Memory B cell (primary cell): ENCODE results near the gene PYDC1.
"Not testable (repeated sequence)": the region's sequence is repeated elsewhere in the genome, so short reads cannot be mapped to it uniquely, and the experiment has no call there.

Source experiments
- ATAC-seq: fragments of 150-1000 bp; cut with Tn5 transposase; 2 replicates; pipeline ENCODE4 v1.10.0; 2021; ENCODE audit warnings: low read depth, mild to moderate bottlenecking, moderate library complexity
- DNase-seq, 2 donors: peaks; one replicate each; pipeline ENCODE4 v3.0.0; 2022; ENCODE audit warnings: low spot score in 2 of 2
- H3K27ac Mint-ChIP-seq: one replicate; pipeline ENCODE4 v1.8.0; 2022; ENCODE audit warnings: mild to moderate bottlenecking, moderate library complexity, mixed read lengths
- H3K27me3 Mint-ChIP-seq: one replicate; pipeline ENCODE4 v1.8.0; 2022; ENCODE audit warnings: mixed read lengths
- H3K36me3 Mint-ChIP-seq: one replicate; pipeline ENCODE4 v1.8.0; 2022; ENCODE audit warnings: mild to moderate bottlenecking, mixed read lengths
- H3K4me1 Mint-ChIP-seq: one replicate; pipeline ENCODE4 v1.8.0; 2022; ENCODE audit warnings: mixed read lengths
- H3K4me3 Mint-ChIP-seq: one replicate; pipeline ENCODE4 v1.8.0; 2022; ENCODE audit warnings: mild to moderate bottlenecking, moderate library complexity, mixed read lengths
- H3K9me3 Mint-ChIP-seq: one replicate; pipeline ENCODE4 v1.8.0; 2022; ENCODE audit warnings: mixed read lengths

The PYDC1 gene

DNA sequence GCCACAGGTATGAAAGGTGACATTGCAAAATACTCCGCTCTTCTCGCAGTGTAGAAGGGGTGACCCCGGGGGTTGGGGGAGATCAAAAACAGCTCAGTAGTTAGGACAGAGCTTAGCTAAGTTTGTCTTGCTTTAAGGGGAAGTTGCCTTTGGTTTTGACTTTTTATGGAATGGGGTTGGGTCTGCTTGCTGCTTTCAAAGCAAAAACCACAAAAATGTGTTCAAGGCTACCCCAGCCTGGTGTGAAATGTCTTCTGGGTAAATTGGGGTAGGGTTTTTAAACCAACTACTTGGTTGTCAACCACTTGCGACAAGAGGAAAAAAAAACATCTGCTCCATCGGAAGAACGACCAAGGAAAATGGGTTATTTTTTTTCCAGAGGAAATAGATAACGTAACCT lies 30.8 kb downstream of the PYDC1 start:
- Mint-ChIP-seq H3K36me3 (peaks cover 69% of the 10 kb centered on the region), H3K27ac (peak overlapping the region; percentile 45), H3K4me1 (peaks cover 50% of the 10 kb centered on the region), H3K4me3 (no peak overlapping the region), H3K27me3 (no peaks in the 10 kb centered on the region), H3K9me3 (no peaks in the 10 kb centered on the region)
- ATAC-seq (no peak), DNase-seq (no peak)

DNA sequence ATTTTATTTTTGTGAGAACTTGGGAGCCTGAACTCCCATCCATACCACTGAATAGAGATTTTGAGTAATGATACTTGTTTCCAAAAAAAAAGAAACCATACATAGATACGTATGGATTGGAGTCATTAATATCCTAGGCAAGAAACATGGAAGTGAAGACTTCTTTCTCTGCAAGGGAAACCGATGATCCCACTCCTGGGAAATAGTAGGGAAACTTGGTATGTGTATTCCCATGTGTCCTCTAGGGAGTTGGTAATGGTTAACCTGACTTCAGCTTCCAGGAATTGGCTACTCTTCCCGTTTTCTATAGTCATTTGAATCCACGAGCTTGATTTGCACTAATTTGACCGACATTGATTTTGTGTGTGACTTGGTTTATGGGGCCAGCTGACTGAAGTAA lies 31.6 kb downstream of the PYDC1 start:
- H3K9me3 Mint-ChIP-seq, result no peaks in the 10 kb centered on the region
- H3K27ac Mint-ChIP-seq, result no peak overlapping the region
- peaks cover 45% of the 10 kb centered on the region for H3K4me1 Mint-ChIP-seq
- H3K27me3 Mint-ChIP-seq, result no peaks in the 10 kb centered on the region
- H3K36me3 Mint-ChIP-seq, result peaks cover 61% of the 10 kb centered on the region
- H3K4me3 Mint-ChIP-seq, result no peak overlapping the region
- ATAC-seq (no peak), DNase-seq (no peak)

DNA sequence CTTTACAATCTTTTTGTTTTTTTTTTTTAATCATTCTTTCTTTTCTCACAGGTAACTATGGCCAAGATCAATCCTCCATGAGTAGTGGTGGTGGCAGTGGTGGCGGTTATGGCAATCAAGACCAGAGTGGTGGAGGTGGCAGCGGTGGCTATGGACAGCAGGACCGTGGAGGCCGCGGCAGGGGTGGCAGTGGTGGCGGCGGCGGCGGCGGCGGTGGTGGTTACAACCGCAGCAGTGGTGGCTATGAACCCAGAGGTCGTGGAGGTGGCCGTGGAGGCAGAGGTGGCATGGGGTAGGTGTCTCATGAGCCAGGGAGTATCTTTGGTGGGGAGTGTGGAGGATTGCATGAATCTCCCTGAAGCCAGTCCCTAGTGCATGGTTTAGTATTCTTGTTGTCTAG lies 32.0 kb downstream of the PYDC1 start:
- ATAC-seq (no peak), DNase-seq (no peak)
- no peak overlapping the region for H3K27ac Mint-ChIP-seq
- no peak overlapping the region for H3K4me3 Mint-ChIP-seq
- H3K9me3 Mint-ChIP-seq, result no peaks in the 10 kb centered on the region
- H3K36me3 Mint-ChIP-seq, result peaks cover 57% of the 10 kb centered on the region
- no peaks in the 10 kb centered on the region for H3K27me3 Mint-ChIP-seq
- H3K4me1 Mint-ChIP-seq, result peaks cover 40% of the 10 kb centered on the region

DNA sequence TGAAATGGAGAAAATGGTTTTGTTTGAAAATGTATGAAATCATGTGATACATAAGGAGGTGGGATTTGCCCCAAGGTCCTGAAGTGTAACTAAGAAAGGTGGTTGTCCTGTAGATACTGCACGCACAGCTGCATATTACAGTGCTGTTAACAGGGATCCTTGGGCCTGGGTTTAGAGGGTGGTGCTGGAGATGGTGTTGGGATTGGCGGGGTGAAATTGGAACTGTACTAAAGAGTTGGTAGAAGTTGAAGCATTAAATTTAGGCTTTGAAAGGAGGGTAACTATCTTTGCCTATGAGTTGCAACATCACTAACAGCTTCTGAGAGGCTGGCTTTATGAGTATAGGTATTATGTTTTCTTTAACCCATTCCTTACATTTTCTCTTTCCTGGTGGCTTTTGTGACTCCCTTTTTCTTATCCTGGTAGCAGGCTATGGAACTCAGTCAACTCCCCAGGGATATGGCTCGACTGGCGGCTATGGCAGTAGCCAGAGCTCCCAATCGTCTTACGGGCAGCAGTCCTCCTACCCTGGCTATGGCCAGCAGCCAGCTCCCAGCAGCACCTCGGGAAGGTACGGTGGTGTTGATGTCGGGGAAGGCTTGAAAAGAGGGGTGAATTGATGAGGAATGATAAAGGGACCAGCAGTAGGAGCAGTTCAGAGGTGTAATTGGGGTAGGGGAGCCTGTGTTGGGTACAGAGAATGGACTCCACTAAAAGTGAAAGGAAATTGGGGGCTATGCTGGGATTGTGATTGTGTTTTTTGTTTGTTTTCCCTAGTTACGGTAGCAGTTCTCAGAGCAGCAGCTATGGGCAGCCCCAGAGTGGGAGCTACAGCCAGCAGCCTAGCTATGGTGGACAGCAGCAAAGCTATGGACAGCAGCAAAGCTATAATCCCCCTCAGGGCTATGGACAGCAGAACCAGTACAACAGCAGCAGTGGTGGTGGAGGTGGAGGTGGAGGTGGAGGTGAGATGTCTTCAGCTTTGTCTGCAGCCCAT lies 33.2 kb downstream of the PYDC1 start:
- DNase-seq (no peak), ATAC-seq (no peak)
- Mint-ChIP-seq H3K4me1 (peaks cover 39% of the 10 kb centered on the region), H3K9me3 (no peaks in the 10 kb centered on the region), H3K27me3 (no peaks in the 10 kb centered on the region), H3K27ac (no peak overlapping the region), H3K4me3 (peak overlapping the region; percentile 5), H3K36me3 (peaks cover 45% of the 10 kb centered on the region)

DNA sequence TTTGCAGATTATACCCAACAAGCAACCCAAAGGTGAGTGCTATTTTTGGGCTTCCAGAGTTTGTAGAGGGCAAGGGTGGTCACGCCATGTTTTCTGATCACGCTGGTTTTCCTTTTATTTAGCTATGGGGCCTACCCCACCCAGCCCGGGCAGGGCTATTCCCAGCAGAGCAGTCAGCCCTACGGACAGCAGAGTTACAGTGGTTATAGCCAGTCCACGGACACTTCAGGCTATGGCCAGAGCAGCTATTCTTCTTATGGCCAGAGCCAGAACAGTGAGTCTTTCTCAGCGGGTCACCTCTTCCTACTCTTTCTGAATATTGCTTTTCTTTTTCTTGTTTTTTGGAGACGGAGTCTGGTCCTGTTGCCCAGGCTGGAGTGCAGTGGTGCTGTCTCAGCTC lies 34.5 kb downstream of the PYDC1 start:
- no peak for ATAC-seq
- Mint-ChIP-seq H3K27ac (peak overlapping the region; percentile 99), H3K4me3 (peak overlapping the region; percentile 95), H3K36me3 (peaks cover 40% of the 10 kb centered on the region), H3K4me1 (peaks cover 44% of the 10 kb centered on the region), H3K9me3 (no peaks in the 10 kb centered on the region), H3K27me3 (no peaks in the 10 kb centered on the region)
- no peak for DNase-seq

DNA sequence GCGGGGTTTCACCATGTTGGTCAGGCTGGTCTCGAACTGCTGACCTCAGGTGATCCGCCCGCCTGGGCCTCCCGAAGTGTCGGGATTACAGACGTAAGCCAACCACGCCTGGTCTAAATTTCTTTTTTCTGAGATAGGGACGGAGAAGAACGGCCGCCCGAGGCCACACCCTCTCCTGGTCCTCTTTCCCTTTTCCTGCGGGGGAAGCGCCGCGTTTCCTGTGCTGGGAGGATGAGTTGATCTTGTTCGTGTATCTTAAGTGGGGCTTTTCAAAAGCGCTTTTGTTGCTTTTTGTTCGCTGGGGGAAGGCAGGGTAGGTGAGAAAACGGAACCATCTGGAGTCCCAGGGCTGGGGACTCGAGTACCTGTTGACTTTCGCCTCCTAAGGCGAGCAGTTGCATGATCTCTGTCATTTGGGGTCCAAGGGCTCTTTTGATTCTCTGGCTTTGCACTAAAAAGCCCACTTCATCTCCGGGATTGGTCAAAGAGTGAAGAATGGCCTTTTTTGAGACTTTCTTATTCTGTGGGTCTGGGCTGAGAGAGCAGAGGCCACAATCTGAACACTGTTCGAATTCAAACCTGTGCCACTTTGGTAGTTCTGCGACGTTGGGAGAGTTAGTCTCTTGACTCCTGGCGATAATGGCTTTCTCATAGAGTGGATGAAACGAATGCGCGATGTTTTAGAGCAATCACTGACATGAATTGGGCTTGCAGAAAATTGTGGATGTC lies 35.7 kb downstream of the PYDC1 start:
- Mint-ChIP-seq H3K4me3 (peak overlapping the region; percentile 95), H3K4me1 (peaks cover 44% of the 10 kb centered on the region), H3K27ac (peak overlapping the region; percentile 99), H3K36me3 (peaks cover 31% of the 10 kb centered on the region), H3K27me3 (no peaks in the 10 kb centered on the region), H3K9me3 (no peaks in the 10 kb centered on the region)
- DNase-seq (peak in 1 of 2 donors; percentile 30), ATAC-seq (no peak)

DNA sequence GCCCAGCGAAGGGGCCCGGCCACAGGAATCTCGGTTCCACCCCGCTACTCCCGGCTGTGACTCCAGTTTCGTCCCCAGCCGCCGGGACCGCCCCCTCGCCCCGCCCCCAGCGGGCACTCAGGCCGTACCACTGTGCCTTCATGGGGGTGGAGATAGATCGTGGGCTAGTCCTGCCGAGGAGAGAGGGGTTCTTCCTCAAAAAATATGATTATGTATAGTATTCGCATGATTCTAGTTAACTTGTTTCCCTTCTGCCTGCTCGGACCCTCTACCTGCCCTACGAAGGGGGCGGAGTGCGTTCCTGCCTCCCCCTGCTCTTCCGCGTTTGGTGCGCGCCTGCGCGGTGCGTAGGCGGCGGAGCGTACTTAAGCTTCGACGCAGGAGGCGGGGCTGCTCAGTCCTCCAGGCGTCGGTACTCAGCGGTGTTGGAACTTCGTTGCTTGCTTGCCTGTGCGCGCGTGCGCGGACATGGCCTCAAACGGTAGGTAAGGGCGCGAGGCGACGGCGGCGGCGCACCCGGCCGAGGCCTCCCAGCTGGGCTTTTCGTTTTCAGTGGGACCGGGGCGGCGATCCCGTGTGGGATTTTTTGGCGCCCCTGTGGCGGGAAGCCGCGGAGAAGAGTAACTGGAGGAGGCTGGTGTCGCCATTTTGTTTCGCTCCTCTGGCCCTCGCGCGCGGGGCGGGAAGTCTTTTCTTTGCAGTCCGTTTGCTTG lies 37.0 kb downstream of the PYDC1 start, which contains the start of gene FUS:
FUS (plus strand) TSS at position 393 of the 713 bp plus-strand sequence; CDS start at position 469, 76 bp downstream.
- Mint-ChIP-seq H3K4me3 (peak within 1 kb of the TSS; percentile 95), H3K27me3 (no peaks in the 10 kb centered on the region), H3K36me3 (peaks cover 19% of the 10 kb centered on the region), H3K9me3 (no peaks in the 10 kb centered on the region), H3K4me1 (peaks cover 36% of the 10 kb centered on the region), H3K27ac (peak within 1 kb of the TSS; percentile 99)
- DNase-seq (peak; percentile 95 to 97), ATAC-seq (peak; percentile 63)

DNA sequence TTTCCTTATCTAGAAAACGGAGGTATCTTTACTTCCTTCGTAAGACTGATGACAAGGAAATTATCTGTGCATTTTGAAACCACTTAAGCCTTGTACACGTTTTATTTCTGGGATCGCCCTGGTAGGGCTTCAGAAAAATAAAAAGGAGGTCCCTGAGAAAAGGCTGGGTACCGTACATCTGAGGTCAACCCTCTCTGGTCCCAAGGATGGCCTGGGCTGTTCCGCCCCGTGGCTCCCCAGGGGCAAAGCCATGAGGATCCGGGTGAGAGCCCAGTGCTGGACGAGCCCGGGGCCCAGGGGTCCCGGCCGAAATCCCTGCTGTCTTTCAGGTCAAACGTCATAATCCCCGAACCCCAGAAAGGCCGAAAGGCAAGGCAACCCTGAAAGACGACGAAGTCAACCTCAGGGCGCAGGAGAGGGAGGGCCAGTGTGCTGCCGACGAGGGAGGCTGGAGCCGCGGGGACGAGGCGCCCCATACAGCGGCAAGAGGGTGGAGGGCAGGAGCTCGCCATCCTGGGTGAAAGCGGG lies 37.7 kb downstream of the PYDC1 start:
- peaks cover 15% of the 10 kb centered on the region for H3K36me3 Mint-ChIP-seq
- H3K27me3 Mint-ChIP-seq, result no peaks in the 10 kb centered on the region
- DNase-seq (peak in 1 of 2 donors; percentile 15), ATAC-seq (no peak)
- peak overlapping the region; percentile 95 for H3K4me3 Mint-ChIP-seq
- H3K4me1 Mint-ChIP-seq, result peaks cover 34% of the 10 kb centered on the region
- H3K9me3 Mint-ChIP-seq, result no peaks in the 10 kb centered on the region
- peak overlapping the region; percentile 99 for H3K27ac Mint-ChIP-seq

DNA sequence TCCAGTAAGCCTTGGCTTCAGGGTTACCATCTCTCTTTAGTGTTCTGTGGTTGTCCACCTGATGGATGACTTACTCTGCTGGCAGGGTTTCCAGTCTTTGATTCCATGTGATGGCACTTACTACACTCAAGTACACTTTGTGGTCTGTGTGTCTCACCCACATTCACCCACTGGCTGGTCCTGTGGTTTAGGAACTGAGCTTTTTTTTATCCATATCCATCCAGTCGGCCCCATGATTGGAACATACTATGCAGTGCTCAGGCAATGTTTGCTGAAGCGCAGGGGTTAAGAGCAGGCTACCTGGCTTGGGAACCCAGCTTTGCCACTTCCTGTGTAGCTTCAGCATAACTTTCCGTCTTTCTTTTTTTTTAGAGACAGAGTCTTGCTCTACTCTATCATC lies 39.8 kb downstream of the PYDC1 start:
- DNase-seq, result no peak
- no peak for ATAC-seq
- Mint-ChIP-seq H3K4me3 (peak overlapping the region; percentile 67), H3K36me3 (no peaks in the 10 kb centered on the region), H3K4me1 (peaks cover 20% of the 10 kb centered on the region), H3K9me3 (no peaks in the 10 kb centered on the region), H3K27me3 (no peaks in the 10 kb centered on the region), H3K27ac (peak overlapping the region; percentile 10)

DNA sequence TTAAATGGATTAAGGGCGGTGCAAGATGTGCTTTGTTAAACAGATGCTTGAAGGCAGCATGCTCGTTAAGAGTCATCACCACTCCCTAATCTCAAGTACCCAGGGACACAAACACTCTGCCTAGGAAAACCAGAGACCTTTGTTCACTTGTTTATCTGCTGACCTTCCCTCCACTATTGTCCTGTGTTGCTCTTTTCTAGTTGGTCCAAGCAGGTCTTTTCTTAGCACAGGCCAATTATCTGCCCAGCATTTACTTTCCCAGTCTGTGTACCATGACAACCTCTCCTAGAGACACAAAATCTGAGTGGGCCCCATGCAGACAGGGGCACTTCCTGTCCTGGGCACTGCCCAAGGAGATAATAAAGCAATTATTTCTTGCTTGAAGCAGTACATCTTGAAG lies 46.9 kb downstream of the PYDC1 start:
- H3K4me3 Mint-ChIP-seq, H3K36me3 Mint-ChIP-seq, H3K9me3 Mint-ChIP-seq, H3K4me1 Mint-ChIP-seq, DNase-seq, H3K27me3 Mint-ChIP-seq, H3K27ac Mint-ChIP-seq, ATAC-seq: not testable (repeated sequence)

DNA sequence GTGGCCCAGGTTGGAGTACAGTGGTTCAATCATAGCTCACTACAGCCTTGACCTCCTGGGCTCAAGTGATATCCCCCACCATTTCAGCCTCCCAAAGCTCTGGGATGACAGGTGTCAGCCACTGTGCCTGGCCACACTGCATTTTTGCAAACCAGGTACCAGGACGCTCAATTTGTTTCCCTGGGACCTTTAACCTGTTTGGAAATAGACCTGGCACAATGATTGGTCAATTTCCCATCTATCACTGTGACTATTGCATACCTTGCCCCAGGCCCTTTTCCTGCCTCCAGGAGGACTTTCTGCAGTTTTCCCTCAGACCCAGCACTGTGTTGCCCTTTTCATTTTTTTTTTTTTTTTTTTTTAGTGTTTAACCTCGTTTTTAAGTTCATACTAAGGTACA lies 48.1 kb downstream of the PYDC1 start:
- Mint-ChIP-seq H3K9me3 (no peaks in the 10 kb centered on the region), H3K27me3 (no peaks in the 10 kb centered on the region), H3K27ac (no peak overlapping the region), H3K4me1 (no peaks in the 10 kb centered on the region), H3K36me3 (no peaks in the 10 kb centered on the region), H3K4me3 (no peak overlapping the region)
- no peak for ATAC-seq
- DNase-seq, result no peak

DNA sequence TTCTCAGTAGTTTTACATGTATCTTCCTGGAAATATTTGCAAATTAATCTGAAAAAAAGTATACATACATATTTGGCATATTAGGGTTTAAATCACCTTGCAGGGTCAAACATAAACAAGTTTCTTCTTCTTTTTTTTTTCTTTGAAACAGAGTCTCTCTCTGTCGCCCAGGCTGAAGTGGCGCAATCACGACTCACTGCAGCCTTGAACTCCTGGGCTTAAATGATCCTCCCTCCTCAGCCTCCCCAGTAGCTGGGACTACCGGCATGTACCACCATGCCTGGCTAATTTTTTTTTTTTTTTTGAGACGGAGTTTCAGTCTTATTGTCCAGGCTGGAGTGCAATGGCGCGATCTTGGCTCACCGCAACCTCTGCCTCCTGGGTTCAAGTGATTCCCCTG lies 49.6 kb downstream of the PYDC1 start:
- no peak for ATAC-seq

More for the DNA sequence above, 49.6 kb downstream of the PYDC1 start:
- no peak overlapping the region for H3K4me3 Mint-ChIP-seq
- H3K27me3 Mint-ChIP-seq, result no peaks in the 10 kb centered on the region
- no peaks in the 10 kb centered on the region for H3K4me1 Mint-ChIP-seq
- no peak for DNase-seq
- H3K27ac Mint-ChIP-seq, result no peak overlapping the region
- no peaks in the 10 kb centered on the region for H3K9me3 Mint-ChIP-seq
- H3K36me3 Mint-ChIP-seq, result no peaks in the 10 kb centered on the region
